Measurements from ENCODE around the gene ALK.

The ALK gene

DNA sequence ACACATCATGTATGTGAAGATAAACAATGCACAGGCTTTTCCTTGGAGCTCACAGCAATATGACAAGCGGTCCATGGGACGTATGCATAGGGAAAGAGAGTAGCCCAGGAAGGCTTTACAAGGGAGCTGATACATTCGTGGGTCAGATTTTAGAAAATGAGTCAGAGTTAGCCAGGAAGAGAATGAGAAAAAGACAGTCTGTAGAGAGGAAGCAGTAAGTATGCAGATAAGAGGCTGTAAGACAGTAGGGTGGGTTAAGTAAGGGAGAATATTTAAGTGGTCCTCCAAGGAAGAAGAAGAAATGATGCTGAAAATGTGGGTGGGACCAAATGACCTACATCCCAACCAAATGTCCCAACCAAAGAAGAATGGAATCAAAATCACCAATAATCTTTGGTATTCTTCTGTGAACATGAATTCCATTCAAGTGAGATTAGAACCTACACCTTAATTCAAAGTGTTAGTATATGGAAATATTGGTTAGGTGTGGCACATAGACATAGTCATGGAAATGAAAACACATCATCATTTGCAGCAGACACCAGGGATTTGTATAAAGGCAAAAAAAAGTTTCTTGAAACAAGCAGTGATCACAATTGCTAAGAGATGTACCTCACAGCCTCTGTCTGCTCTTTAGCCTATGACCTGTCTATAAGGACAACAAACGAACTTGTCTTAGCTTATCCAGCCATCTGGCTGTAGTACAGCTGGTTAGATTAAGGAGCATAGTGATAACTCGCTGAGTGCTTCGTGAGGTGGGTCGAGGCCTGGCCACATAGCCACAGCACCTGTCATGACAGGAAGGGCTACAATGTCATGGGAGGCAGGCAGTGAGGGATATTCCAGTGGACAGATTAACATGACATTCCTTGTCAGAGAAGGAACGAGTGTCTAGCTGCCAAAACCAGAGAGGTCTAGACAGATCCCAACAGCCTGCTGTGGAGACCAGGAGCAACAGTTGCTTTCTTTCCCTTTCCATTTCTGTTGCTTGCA, 133.6 kb downstream of the ALK start:
- no peak for FAIRE-seq

DNA sequence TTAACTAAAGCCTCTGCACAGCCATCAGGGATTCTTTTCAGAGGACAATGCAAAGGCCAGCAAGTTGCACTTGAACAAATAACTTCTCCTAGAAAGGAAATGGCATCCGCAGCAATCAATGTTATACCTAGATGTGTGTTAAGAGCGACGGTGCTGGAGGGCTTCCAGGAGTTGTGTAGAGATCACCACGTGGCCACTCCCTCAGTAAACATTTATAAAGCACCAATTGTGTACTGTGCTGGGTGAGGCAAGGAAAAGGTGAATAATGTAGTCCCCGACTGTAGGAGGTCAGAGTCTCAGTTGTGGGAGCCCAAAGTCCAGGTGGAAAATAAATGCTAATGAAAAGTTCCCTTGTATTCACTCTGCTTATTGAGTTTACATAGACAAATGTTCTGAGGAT, 135.0 kb downstream of the ALK start:
- no peak for FAIRE-seq

DNA sequence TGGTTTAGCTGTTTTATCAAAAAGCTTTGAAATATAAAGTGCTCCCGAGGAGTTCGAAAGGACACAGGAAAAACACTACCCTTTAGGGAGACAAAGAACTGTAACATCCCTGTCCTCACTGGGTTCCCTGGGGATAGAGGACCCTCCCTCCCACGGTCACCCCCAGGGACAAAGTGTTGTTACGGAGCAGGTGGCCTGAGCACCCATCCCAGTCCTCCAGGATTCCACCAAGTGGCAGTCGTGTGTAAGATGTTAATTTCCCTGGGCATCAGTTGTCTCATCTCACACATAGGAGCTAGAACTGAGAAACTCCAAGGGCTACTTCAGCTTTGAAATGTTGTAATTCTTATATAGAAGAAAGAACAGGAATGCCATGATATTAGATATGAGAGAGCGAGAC, 137.7 kb downstream of the ALK start:
- FAIRE-seq, result no peak

DNA sequence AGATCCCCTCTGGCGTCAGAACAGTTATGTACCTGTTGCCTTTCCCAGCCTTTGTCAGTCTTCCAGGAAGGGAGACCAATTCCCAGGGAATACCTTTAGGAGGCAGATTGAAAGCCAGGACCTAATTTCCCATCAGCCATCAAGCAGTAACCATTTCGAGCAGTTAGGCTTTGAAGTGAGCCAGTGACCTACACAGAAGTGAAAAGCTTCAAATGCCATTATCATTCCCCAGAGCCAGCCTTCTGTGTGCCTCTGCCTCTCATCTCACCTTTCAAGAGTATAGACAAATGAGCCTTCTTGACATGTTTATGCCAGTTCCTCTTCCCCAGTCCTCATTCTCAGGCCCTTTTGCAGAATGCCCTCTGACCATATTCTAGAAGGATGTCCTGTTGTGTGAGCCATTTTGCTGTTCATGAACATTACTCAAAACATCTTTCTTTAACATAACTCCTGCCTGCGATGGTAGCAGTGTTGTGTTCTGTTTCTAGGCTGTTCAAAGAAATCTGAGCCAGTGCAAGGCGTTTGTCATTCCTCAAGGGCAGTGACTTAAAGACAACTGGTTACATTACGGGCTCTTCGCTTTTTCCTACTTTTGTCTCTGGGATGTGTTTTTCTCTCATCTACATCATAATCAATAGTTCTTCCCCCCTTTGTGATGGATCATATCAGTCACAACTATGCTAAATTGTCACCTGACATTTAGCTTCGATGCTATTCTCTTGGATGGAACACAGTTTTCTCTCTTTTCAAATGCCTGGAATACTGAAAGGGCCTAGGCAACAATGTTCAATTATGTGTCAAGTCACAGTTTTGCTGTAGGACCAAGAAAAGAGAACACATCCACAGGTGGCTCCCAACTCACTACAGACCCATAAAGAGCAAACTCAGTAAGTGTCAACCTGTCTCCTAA, 138.6 kb downstream of the ALK start:
- FAIRE-seq, result no peak

DNA sequence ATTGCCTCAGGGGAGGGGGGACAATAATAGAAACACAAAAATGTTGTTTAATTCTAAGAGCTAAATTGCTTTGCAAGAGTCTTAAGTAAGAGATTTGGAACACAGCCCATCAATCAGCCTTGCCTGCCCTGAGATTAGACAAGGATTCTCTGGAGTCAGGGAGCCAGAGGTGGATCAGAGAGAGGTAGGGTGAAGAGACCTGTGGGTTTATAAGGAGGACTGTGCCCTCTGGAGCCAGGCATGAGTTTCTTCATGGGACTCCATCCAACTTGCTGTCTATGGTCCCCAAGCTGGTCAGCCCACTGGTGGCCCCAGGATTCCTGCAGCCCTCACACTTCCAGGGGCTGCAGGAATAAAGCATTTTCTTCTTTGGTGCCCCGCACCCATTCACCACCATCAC, 139.3 kb downstream of the ALK start:
- no peak for FAIRE-seq

DNA sequence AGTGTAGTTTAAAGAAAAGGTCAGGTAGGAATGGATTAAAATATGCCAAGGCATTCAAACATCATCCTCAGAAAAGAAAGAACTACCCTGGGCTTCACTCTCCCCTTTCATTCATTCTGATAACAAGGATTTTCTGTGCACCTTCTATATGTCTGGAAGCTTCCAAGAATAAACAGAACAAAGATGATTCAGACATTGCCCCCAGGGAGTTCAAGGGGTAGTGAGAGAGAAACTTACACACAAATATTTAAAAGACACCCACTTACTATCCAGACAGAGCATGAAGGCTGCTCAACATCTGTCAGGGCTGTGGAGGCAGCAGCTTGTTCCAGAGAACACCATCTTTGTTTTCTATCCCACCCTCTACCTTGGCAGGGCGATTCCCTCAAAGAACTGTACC, 140.5 kb downstream of the ALK start:
- FAIRE-seq, result no peak

DNA sequence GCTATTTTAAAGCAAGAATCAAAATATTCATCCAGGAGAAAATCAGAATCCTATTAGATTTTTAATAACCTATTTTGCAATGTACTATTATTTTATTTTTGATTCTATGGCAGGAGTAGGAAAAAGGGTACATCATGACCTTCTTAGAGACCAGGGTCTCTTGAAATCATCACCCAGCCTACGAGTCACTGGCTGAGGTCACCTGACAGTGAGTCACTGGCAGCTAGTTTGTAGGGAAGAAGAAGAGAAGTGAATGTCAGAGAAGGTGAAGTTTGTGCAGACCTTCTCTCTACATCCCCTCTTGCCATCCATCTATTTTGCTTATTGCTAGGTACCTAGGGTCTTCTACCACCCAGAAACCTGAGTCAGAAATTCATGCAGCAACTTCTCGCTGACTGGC, 144.2 kb downstream of the ALK start:
- FAIRE-seq, result no peak

DNA sequence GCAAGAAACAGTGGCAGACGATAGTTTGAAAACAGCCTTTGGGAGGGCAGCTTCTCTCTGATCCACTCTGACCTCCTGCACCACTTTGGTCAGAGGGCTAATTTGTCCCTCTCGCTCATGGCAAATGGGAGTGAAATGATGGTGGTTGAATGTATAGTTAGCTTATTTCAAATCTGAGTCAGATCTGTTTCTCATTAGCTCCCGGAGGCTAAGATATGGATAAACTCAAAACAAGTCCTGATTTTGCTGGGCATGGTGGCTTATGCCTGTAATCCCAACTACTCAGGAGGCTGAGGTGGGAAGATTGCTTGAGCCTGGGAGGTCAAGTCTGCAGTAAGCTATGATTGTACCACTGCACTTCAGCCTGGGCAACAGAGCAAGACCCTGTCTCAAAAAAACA, 145.0 kb downstream of the ALK start:
- FAIRE-seq, result no peak

DNA sequence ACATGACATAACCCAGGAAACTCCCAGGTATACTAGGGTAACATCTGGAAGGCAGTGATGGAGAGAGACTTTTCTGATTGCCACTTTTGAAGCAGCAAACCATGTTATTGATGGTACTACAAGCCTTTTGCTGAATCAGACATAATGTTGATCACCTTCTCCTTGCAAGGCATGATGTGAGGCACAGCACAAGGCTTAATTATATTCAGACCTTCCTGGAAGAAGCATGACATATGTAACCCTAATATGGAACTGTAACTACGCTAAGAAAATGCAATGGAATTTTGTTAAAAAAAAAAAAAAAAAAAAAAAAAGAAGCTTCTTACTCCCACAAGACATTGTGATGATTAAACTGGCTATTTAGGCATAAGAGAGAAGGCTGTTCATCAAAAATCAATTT, 145.4 kb downstream of the ALK start:
- FAIRE-seq, result no peak

DNA sequence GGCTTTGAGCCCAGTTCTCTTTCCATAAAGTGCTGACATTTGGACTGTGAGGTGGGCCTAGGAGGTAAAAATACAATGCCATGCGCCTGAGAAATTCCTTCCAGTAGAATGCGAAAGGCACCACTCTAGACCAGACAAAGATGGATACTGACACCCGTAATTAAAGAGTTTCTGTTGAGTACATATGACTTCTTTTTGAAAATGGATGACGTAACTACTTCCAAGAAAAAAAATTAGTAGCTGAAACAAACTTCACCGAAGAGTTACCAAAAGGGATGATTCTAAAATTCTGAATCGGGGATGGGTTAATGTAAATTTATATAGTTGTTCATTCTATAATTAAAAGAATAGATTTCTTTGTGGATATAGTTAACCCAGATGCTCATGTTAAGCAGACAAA, 146.8 kb downstream of the ALK start:
- FAIRE-seq, result no peak

DNA sequence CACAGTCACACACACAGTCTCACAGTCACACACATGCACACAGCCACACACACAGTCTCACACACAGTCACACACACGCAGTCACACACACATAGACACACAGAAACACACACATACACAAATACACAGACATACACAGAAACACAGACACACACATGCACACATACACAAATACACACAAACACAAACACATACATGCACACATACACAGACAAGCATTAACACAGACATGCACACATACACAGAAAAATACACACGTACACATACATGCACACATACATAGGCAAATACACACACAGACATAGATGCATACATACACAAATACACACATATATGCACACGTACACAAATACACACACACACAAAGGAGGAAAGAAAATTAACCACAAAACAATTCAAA, 150.5 kb downstream of the ALK start:
- FAIRE-seq, result no peak

DNA sequence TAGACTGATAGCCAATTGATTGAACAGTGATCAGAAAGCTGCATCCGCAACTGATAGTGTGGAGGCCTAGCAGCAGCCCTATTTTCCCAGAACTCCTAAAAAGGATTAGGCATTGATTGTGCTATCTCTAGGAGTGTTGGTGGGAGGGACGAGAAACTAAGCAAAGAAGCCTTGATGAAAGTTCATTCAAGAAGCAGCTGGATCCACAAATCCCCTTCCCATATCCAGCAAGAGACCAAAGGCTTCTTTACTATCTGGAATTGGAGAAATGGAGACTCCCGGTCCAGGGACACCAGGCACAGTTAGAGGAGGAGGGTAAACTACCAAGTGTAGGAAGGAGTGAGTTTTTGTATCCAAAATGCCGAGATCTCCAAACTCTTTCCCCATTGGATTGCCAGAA, 151.5 kb downstream of the ALK start:
- no peak for FAIRE-seq

DNA sequence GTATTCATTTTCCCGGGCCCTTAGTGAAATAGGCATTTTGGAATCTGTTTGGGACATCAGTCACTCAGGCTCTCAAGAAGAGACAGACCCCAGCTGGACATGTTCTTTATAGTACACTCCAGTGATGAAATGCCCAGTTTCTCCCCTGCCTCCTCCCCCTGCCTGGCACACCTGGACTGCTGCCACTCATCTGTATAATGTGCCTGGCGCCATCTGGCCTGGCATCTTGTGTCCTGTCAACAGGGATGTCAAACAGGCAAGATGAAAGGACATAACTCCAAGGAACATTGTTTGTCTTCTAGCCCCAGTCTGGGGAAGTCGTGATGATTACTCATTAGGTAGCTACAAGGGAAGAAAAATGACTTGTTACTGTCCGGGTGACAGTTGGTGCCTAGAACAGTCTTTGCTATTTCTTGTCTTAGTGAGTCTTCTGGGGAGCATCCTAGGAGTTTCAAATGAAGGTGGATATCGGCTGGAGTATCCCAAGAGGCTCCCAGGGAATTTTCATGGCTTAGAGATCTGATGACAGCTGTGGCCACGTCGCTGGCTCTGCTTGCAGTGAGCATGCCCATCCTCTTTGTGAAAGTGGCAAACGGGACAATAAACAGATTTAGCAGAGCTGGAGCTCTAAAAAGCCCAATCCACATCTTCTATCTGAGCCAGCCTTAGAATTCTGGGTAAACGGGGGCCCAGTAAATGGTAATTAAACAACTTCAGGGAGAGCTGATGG, 153.6 kb downstream of the ALK start:
- FAIRE-seq, result no peak

DNA sequence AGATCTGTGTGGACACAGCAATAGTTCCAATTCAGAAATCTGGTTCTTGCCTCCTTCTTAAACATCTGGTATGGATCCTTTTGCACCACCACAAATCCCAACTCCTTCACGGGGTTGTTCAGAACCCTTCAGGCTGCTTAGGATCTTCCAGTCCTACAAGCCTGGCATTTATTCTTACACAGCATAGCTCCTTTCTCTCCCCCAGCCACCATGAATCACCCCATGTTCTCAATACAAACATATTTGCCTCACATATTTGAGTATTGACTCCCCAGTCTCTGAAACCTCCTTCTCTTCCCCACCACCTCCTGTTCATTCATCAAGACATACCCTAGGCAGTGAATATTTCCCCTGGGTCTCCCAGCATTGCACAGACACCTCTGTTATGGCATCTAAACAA, 155.2 kb downstream of the ALK start:
- FAIRE-seq, result no peak

DNA sequence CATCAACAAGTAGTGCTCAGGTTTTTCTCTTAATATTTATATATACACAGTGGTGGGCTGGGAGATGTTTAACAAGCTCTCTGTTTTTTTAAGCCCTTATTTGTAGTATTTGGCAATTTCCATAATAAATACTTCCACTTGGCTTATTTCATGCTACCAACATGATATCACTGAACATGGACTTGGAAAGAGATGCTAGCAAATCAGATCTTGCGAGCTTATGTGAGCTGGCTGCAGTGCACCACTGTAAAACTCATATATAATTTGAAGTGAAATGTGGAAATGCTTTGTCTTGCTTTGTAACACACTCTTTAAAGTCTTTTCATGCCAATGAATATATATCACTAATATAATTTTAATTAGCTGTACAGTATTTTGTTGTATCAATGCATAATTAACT, 155.7 kb downstream of the ALK start:
- no peak for FAIRE-seq

DNA sequence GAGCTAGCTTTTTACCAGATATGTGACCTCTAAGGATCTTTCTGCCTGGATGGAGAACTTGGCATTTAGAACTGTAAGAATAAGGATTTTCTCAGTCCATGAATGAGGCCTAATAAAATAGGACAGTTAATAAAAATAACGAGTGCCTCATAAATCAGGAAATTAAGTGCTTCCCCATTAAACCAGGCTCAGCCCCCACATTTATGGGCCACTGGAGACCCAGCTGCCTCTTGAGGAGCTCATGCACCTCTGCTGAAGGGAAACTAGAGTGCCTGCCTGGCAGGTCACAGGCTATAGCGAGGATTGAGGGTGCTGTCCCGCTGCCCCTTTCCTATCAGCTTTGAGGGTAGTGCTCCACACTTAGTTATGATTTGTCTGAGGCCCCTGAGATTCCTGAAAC, 158.0 kb downstream of the ALK start:
- FAIRE-seq, result no peak

DNA sequence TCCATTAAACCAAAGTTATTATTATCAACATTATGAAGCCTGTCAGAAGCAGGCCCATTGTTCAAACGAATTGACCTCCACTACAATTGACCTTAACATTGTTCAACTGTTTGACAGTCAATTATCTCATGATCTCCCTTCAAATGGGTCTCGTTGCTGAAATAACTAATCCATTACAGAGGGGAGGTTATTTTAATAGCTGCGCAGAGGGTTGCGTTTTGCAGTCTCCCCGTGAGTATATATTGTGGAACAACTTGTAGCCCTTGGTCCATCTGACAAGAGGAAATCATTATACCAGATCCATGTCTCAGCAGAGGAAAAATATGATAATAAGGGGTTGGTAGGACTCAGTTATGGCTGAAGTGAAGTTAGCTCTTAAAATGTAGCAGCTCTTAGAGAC, 159.1 kb downstream of the ALK start:
- no peak for FAIRE-seq

DNA sequence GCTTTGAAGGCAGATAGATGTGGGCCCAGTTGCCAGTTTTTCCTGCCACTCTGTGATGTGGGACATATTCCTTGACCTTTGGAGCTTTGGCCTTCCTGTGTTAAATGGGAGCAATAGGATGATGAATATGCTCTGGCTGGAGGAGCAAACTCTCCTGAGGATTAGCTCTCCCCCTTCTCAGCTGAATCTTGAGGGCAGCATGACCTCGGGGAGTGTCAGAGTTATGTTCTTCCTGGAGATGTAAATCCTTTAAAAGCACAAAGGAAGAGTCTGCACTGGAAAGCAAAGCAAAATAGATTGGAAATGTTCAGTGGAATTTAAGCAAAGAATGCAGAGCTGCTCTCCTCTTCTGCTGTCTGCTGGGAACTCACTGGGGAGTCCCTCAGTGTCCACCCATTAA, 160.1 kb downstream of the ALK start:
- FAIRE-seq, result no peak

DNA sequence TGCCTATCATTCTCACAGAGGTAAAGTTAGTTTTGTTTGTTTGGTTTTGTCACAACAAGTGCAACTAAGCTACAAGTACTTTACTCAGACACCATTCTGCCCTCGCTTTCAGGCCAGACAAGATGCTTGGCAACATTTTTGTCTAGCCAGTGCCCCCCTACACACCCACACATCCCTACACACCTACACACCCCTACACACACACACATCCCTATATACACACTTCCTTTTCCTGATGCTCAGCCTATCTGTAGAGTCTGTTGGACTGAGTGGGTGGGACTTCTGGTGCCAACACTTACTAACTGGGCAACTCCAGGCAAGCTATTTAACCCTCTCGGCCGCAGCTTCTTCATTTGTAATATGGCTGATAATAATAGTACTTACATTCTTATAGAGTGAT, 161.4 kb downstream of the ALK start:
- no peak for FAIRE-seq

DNA sequence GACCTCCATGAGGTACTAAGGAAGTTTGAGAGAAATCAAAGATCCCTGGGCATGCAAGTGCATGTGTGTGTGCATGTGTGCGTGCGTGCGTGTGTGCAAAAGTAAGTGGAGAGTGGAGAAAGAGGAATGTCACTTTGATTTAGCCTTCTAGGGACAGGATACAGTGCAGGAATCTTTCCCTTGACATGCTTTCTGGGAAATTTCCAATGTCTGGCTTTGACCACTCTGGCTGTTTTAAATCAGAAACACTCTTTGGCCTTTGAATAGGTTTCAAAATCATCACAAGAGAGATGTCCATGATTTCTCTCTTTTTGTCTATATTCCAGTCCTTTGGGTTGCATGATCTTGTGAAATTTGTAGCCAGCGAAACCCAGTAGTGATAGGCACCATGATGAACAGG, 162.0 kb downstream of the ALK start:
- FAIRE-seq, result no peak

DNA sequence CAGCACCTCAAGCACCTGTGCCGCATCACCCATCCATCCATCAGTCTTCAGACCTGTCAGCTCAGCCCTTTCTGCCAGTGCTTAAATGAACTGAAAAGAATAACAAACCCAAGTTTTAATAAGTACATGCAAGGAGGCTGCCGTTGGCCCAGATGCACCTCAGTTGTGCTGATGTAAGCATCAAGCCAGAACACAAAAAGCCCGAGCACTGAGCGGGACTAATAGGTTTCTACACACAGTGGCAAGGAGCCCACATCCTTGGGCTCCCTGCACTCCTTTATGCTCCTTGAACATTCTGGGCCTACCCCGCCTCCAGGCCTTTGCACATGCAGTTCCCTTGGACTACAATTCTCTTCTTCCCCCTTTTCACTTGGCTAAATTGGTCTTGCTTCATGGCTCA, 165.6 kb downstream of the ALK start:
- FAIRE-seq, result no peak

DNA sequence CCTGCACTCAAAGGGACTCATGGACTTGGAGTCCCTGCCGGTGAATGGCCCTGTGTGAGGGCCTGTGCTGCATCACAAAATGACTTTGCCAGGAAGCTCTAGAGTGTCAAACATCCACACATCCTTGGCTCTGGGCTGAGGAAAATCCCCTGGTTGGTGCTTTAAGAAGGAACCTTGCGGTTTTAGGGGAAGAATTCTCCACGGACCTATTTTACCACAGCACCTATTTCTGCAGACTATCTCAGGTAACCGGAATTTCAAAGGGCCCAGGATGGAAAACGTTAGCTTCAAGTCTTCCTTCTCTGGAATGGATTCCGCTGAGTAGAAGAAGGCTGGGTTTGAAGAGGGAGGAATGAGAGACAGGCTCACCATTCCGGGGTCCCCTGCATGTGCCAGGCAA, 166.2 kb downstream of the ALK start:
- no peak for FAIRE-seq
